Caco-2 (cell line): ENCODE results near the gene L1TD1. TPM values are rescaled to one million over a fixed set of nuclear protein-coding genes. Genes with fewer than 3 reads are reported as not detected.
"Not testable (repeated sequence)": the region's sequence is repeated elsewhere in the genome, so short reads cannot be mapped to it uniquely, and the experiment has no call there.

ENCODE experiments used
- BruUV-seq: library from RNA; stranded (reverse); fragments of 400-500 nt; replicated peaks from 2 replicates; lab custom pipeline; 2021; lab: Mats Ljungman, UMichigan
- CTCF ChIA-PET: fragments of 300-600 bp; sonication (Branson Sonifier 250); formaldehyde crosslinking; loops from one replicate; lab custom pipeline; 2022; ENCODE audit warnings: antibody characterized with exemption; lab: Charles Lee
- POLR2A ChIA-PET: fragments of 300-600 bp; sonication (Branson Sonifier 250); formaldehyde crosslinking; loops from one replicate; lab custom pipeline; 2022; ENCODE audit warnings: antibody characterized with exemption; lab: Charles Lee
- DNase-seq, 2 experiments: peaks; one replicate each; pipeline versions ENCODE4 v3.0.0 to v3.0.0-alpha.2; 2020 to 2022
- H3K27me3 ChIP-seq: replicated peaks from 2 replicates; pipeline ENCODE4 v1.6.0; 2011; ENCODE audit warnings: low read length; ENCODE audit not compliant: control insufficient read depth, insufficient read depth
- H3K36me3 ChIP-seq: 2 replicates; pipeline ENCODE4 v1.5.1; 2011; ENCODE audit warnings: low read length; ENCODE audit not compliant: control insufficient read depth, insufficient read depth
- H3K4me1 ChIP-seq: fragments of 250-450 bp; sonication (Bioruptor Pico); 2 replicates; pipeline ENCODE4 v1.5.1; 2020; ENCODE audit warnings: mild to moderate bottlenecking
- H3K4me3 ChIP-seq: 2 replicates; pipeline ENCODE4 v1.5.1; 2011; ENCODE audit warnings: low read depth, mild to moderate bottlenecking, control low read depth, low read length
- H3K9me3 ChIP-seq: fragments of 250-450 bp; sonication (Bioruptor Pico); 2 replicates; pipeline ENCODE4 v1.5.1; 2020; ENCODE audit warnings: mild to moderate bottlenecking, moderate library complexity
- H3K27ac Mint-ChIP-seq: one replicate; pipeline ENCODE4 v1.8.0; 2022; ENCODE audit warnings: mixed read lengths; ENCODE audit not compliant: unreplicated experiment
- H3K27me3 Mint-ChIP-seq: one replicate; pipeline ENCODE4 v1.8.0; 2022; ENCODE audit warnings: mixed read lengths; ENCODE audit not compliant: insufficient read depth, unreplicated experiment
- H3K36me3 Mint-ChIP-seq: one replicate; pipeline ENCODE4 v1.8.0; 2022; ENCODE audit warnings: mild to moderate bottlenecking, mixed read lengths; ENCODE audit not compliant: insufficient read depth, unreplicated experiment
- H3K4me1 Mint-ChIP-seq: one replicate; pipeline ENCODE4 v1.8.0; 2022; ENCODE audit warnings: low read depth, mixed read lengths; ENCODE audit not compliant: unreplicated experiment
- H3K4me3 Mint-ChIP-seq: one replicate; pipeline ENCODE4 v1.8.0; 2022; ENCODE audit warnings: mild to moderate bottlenecking, moderate library complexity, mixed read lengths; ENCODE audit not compliant: unreplicated experiment
- H3K9me3 Mint-ChIP-seq: one replicate; pipeline ENCODE4 v1.8.0; 2022; ENCODE audit warnings: mixed read lengths; ENCODE audit not compliant: unreplicated experiment
- CTCF ChIP-seq, 2 experiments: fragments of 200-600 bp in 1 of 2; IDR thresholded peaks; 1 replicate in 1 of 2; 2 replicates in 1 of 2; pipeline versions ENCODE4 v1.5.1 to v1.8.0; 2011 to 2022; ENCODE audit warnings: antibody characterized with exemption in 1 of 2, control low read depth in 1 of 2, inconsistent platforms in 1 of 2, low read depth in 1 of 2, low read length in 1 of 2, mild to moderate bottlenecking in 1 of 2, moderate library complexity in 1 of 2; ENCODE audit not compliant: insufficient read depth in 1 of 2, severe bottlenecking in 1 of 2, unreplicated experiment in 1 of 2
- intact Hi-C: fragments of 100-400 bp; cut with micrococcal nuclease; formaldehyde crosslinking; loops from one replicate; pipeline ENCODE4 v1.10.0; 2022; ENCODE audit not compliant: unreplicated experiment
- total RNA-seq: library from RNA; stranded (reverse); gene quantifications from 2 replicates; pipeline ENCODE4 v1.2.3, GENCODE V29; 2022

The L1TD1 gene
- total RNA-seq, 1 experiment from 2014 or later = 0.29 TPM

GRCh38 chr1:62178372-62178771 is 16.3 kb upstream of the L1TD1 start:
- Mint-ChIP-seq H3K9me3 (no peaks in the 10 kb centered on the region), H3K4me3 (no peak overlapping the region), H3K27ac (no peak overlapping the region), H3K36me3 (peaks cover 4% of the 10 kb centered on the region), H3K27me3 (no peaks in the 10 kb centered on the region), H3K4me1 (peaks cover 24% of the 10 kb centered on the region)
- ChIA-PET POLR2A (no interaction called here), CTCF (no interaction called here)
- no peaks in the 10 kb centered on the region for H3K4me1 ChIP-seq
- intact Hi-C loops = no loop called here
- H3K9me3 ChIP-seq = no peaks in the 10 kb centered on the region
- DNase-seq = no peak
- H3K36me3 ChIP-seq = no peaks in the 10 kb centered on the region
- no peaks in the 10 kb centered on the region for H3K27me3 ChIP-seq
- TF ChIP-seq CTCF (IDR thresholded peaks at IDR 0.05; ENCODE audit: insufficient read depth in 1 of 2, low read depth in 1 of 2, low read length in 1 of 2, severe bottlenecking in 1 of 2, unreplicated experiment in 1 of 2) = no peak
- no TSS peak for BruUV-seq
- H3K4me3 ChIP-seq = no peak overlapping the region

GRCh38 chr1:62180054-62180453 is 14.6 kb upstream of the L1TD1 start:
- H3K27me3 Mint-ChIP-seq, H3K4me3 ChIP-seq, CTCF ChIA-PET, H3K27me3 ChIP-seq, BruUV-seq, DNase-seq, H3K9me3 Mint-ChIP-seq, POLR2A ChIA-PET, H3K9me3 ChIP-seq, H3K27ac Mint-ChIP-seq, intact Hi-C loops, H3K4me1 ChIP-seq, H3K4me3 Mint-ChIP-seq, H3K36me3 Mint-ChIP-seq, H3K36me3 ChIP-seq: not testable (repeated sequence)
- H3K4me1 Mint-ChIP-seq = peaks cover 24% of the 10 kb centered on the region

GRCh38 chr1:62180639-62181038 is 14.0 kb upstream of the L1TD1 start:
- Histone ChIP-seq H3K36me3 (no peaks in the 10 kb centered on the region), H3K4me3 (no peak overlapping the region), H3K4me1 (no peaks in the 10 kb centered on the region), H3K9me3 (no peaks in the 10 kb centered on the region), H3K27me3 (no peaks in the 10 kb centered on the region)
- DNase-seq = peak; percentile 46 to 49
- BruUV-seq = no TSS peak
- intact Hi-C loops = no loop called here
- H3K27ac Mint-ChIP-seq = no peak overlapping the region
- H3K4me1 Mint-ChIP-seq = peaks cover 24% of the 10 kb centered on the region
- TF ChIP-seq CTCF (IDR thresholded peaks at IDR 0.05; ENCODE audit: insufficient read depth in 1 of 2, low read depth in 1 of 2, low read length in 1 of 2, severe bottlenecking in 1 of 2, unreplicated experiment in 1 of 2) = no peak
- peaks cover 4% of the 10 kb centered on the region for H3K36me3 Mint-ChIP-seq
- POLR2A ChIA-PET = no interaction called here
- CTCF ChIA-PET = no interaction called here
- no peaks in the 10 kb centered on the region for H3K27me3 Mint-ChIP-seq
- H3K9me3 Mint-ChIP-seq = no peaks in the 10 kb centered on the region
- H3K4me3 Mint-ChIP-seq = no peak overlapping the region

- DNase-seq = no peak
- no TSS peak for BruUV-seq
- H3K4me3 Mint-ChIP-seq = no peak overlapping the region
- intact Hi-C loops = no loop called here
- H3K27me3 Mint-ChIP-seq = no peaks in the 10 kb centered on the region
- H3K4me1 Mint-ChIP-seq = peaks cover 24% of the 10 kb centered on the region
- H3K27ac Mint-ChIP-seq = no peak overlapping the region
- H3K36me3 Mint-ChIP-seq = peaks cover 4% of the 10 kb centered on the region
- Histone ChIP-seq H3K4me1 (no peaks in the 10 kb centered on the region), H3K4me3 (no peak overlapping the region), H3K27me3 (no peaks in the 10 kb centered on the region), H3K36me3 (no peaks in the 10 kb centered on the region), H3K9me3 (no peaks in the 10 kb centered on the region)
- CTCF ChIA-PET = no interaction called here
- TF ChIP-seq CTCF (IDR thresholded peaks at IDR 0.05; ENCODE audit: insufficient read depth in 1 of 2, low read depth in 1 of 2, low read length in 1 of 2, severe bottlenecking in 1 of 2, unreplicated experiment in 1 of 2) = no peak
- H3K9me3 Mint-ChIP-seq = no peaks in the 10 kb centered on the region
- POLR2A ChIA-PET = no interaction called here
Measured at GRCh38 chr1:62181532-62181931, 13.1 kb upstream of the L1TD1 start.

GRCh38 chr1:62182157-62182556 is 12.5 kb upstream of the L1TD1 start:
- H3K27me3 Mint-ChIP-seq, H3K9me3 ChIP-seq, CTCF ChIA-PET, H3K27ac Mint-ChIP-seq, POLR2A ChIA-PET, H3K4me3 ChIP-seq, H3K27me3 ChIP-seq, H3K36me3 Mint-ChIP-seq, DNase-seq, H3K36me3 ChIP-seq, H3K9me3 Mint-ChIP-seq, intact Hi-C loops, H3K4me3 Mint-ChIP-seq, BruUV-seq, H3K4me1 ChIP-seq: not testable (repeated sequence)
- H3K4me1 Mint-ChIP-seq = peaks cover 24% of the 10 kb centered on the region
